ENCODE measurements around the gene ARHGAP31.

- TF ChIP-seq POLR2A (IDR thresholded peaks at IDR 0.05; ENCODE audit: low read length) (no peak), GATA1 (IDR thresholded peaks at IDR 0.05; ENCODE audit: low read depth, low read length) (no peak)
Observed at GRCh38 chr3:119308355-119308754, 14.2 kb downstream of the ARHGAP31 start.
